ENCODE measurements around the gene NHS.

NHS gene

DNA sequence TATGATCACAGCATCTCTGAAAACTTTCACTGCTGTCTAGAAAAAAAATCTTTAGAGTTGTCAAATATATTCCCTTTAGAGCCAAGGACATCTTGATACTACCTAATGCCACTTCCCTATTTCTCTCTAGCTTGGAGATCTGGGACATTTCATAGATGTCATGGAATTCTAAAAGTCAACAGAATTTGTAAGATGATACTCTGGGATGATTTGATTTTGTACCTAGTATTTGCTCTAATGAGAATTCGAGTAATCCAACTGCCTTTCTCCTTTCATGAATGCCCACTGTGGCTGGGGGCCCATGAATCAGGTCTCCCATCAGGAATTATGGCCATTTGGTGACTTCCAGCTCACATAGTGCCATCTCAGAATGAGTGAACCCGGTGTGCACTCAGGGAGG is 73.2 kb downstream of the NHS start:
- no peak for DNase-seq (ENCODE audit: low read depth)

DNA sequence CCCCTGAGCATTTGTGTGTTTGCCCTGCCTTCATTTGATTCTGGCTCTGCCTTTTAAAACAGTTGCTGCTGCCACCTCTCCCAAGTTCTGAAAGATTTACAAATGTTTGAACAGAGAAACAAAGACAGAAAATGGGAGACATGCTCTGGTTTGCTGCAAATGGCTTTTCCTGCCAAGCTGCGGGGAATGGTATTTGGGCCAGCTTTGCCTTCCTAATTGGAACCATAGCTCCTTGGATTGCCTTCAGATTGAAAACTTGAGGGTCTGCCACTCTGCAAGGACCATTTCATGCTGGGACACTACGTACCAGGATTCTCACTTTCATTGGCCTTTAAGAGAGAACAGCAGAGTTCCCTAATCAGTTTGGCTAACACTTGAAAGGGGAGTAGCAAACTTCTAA is 74.9 kb downstream of the NHS start:
- no peak for DNase-seq (ENCODE audit: low read depth)

DNA sequence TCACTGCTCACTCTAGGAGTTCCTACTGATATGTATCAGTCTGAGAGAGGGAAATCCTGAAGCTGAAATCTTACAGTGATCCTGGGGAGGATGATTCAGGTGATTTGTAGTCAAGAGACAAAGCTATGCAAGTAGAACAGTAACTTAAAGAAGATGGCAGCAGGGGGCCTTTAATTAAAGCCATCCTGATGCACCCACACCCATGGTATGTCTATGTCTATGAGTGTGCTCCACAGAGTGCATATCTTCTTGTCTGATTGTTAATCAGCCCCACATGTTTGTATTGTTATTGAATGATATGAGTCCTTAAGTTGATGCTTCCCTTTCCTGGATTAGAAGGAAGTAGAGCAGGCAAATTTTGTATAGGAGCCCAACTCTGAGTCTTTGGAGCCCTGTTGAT is 78.8 kb downstream of the NHS start:
- no peak for DNase-seq (ENCODE audit: low read depth)

DNA sequence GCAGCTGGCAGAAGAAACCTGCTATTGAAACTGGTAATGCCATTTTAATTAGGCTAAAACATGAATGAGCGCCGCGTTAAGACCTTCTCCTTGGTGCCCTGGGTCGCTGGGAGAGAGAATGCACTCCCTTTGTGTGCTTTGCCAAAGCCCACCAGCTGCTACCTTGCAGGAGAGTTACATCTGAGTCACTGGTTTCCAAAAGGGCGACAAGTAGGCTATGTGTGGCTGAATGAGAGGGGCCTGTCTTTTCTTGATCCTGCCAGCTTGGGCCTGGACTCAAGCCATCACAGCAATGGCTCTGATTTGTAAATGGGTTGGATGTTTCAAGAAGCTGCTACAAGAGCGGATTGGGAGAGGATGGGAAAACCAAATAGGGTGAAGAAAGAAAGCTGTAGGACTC is 81.5 kb downstream of the NHS start:
- no peak for DNase-seq (ENCODE audit: low read depth)

DNA sequence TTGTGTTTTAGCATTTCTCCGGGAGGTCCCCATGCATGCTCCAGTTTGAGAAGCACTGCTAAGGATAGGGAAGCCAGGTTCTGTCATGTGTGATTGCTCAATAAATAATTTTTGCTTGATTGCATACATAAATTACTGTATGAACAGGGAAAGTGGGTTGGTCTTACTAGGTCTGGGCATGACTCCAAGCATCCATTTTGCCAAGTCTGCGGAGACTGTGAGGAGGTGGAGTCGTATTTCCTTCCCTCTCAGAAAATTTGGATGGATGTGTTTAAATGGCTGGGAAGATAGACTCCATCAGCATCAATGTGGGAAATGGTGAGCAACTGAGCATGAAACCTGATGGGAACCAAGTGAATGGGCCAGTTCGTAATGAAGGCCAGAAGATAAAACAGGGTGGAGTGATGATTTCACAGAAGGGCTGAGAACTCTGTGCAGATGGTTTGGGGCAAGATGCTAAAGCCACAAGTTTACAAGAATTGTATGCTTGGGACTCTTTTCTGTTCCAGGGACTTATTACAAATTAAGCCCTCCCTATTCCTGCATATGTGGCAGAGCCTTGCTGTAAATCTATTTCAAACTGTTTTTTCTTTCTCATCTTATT is 84.1 kb downstream of the NHS start:
- no peak for DNase-seq (ENCODE audit: low read depth)

DNA sequence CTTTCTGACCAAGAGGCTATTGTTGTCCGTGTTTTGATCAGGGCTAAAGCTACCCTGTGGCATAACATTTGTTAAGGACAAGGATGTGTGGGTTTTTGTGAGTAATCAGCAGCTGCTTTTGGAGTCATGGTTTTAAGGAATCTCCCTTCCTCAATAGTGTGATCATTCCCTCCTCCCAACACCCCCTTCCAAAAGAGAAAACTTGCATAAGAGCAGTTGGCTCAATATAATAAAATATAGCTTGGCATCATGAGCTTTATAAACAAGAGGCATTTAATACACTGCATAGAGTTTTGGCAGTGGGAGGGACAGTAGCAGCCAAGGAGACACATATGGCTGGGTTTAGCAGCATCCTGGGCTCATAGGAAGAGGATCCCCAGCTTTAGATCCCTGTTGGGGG is 84.7 kb downstream of the NHS start:
- peak; percentile 23 for DNase-seq (ENCODE audit: low read depth)

DNA sequence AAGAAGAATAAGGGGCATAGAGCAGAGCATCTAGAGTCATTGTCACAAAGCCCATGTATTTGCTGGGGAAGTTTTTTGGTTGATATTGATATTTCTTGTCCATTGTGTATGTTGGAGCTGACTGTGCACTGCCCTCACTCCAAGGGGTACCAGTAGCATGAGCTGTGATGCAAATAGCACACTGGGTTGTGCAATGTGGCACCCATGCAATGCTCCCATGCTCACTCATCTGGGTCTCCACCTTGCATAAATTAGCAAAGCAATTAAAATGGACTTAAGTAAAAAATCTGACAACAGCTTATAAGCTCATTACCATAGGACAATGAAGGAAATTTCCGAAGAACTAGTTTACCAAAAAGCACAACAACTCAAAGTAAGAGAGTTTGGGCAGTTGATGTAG is 87.9 kb downstream of the NHS start:
- DNase-seq (ENCODE audit: low read depth), result no peak

DNA sequence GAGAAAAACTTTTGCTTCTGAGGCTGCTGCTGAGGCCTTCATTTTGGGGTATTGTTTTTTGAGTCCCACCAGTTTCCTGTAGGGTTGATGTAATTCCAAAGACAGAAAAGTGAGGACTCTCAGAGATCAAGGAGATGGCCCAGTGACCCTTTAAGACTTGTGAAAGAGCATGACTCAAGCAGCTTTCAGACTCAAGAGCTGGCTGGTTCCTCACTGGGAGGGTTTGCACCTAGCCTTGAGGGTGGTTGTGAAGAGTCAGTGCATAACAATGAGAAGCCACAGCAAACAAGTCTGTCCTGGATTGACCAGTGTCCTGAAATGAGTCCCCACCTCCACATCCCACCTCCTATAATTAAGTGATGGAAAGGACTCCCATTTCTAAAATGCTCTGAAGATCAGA is 89.2 kb downstream of the NHS start:
- no peak for DNase-seq (ENCODE audit: low read depth)

DNA sequence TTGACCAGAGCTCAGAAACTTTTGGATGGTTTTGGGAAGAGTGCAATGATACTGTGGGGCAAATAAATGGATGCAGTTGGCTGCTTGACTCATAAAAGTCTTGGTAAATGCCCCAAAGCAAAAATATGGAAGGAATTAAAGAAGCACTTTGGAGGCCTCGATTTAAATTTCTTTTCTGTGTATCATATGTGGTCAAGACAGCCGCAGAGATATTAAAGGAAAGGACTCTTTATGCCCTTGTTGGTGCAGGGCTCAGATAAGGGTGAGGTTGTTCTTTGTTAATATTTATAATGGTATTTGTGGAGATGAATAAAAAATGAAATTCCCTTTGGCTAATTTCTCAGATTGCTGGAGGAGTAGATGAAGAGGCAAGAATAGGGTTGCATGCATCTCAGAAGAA is 90.2 kb downstream of the NHS start:
- no peak for DNase-seq (ENCODE audit: low read depth)

DNA sequence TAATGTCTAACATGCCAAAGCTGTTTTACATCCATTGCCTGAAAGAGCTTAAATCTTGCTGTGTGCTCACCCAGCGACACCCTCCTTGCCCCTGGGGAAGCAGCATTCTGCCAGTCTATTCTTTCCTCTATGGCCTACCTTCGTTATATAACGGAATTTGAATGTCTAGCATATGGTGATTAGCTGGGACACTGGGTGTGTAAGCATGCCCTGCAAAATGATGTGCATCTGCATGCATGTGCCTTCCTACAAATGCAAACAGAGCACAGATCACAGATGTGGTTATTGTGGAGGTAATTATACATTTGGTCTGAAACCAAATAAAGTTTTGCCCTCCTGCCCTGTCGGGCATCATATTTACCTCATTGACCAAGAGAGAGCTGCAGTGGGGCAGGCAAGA is 90.8 kb downstream of the NHS start:
- DNase-seq (ENCODE audit: low read depth), result no peak

DNA sequence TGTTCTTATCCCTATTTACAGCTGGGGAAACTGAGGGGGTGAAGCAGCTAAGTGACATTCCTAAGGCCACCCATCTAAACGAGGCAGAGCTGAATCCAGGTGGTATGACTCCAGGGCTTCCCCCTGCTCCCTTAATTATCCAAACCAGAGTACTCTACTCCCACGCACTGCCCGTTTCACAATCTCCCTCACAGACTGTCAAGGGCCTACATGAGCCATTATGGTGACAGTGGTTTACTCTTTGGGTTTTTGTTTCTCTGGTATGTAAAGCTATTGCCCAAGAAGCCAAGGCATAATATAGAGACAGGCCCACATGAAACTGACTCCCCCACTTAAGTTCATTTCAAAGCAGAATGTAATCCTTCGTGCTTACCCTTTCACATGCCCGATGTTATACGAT is 95.1 kb downstream of the NHS start:
- no peak for DNase-seq (ENCODE audit: low read depth)

DNA sequence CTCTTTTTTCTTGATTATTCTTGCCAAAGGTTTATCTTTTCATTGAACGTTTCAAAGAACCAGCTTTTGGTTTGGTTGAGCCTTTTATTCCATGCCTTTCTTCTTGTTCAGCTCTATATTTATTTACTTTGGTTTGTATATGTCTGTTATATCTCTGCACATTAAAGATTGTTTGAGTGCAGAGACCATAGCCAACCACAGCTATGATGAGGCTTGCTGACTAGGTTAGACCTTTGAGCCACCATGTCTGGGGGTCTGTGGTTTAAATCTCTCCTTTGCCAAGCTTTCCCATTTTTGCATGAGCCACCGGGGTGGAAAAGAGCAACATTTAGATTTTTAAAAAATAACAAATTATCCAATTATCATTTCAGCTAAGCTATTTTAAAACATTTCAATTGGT is 96.1 kb downstream of the NHS start:
- DNase-seq (ENCODE audit: low read depth), result no peak

DNA sequence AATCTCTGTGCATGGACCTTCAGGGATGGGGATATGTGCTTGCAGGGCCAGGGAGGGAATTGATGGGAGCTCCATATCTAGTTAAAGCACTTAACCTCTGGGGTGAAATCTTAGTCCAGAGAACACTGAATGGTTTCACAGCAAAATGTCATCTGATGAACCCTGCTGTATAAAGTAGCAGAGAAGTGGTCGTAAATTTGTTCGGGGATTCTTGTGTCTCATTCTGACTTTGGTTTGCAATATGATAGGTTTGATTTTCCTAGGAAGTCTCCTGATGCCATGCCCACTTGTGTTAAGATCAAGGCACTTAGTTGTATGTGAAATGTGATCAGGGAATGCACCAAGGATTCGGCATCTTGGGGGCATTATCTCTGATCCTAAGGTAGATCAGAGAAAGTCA is 96.9 kb downstream of the NHS start:
- no peak for DNase-seq (ENCODE audit: low read depth)

DNA sequence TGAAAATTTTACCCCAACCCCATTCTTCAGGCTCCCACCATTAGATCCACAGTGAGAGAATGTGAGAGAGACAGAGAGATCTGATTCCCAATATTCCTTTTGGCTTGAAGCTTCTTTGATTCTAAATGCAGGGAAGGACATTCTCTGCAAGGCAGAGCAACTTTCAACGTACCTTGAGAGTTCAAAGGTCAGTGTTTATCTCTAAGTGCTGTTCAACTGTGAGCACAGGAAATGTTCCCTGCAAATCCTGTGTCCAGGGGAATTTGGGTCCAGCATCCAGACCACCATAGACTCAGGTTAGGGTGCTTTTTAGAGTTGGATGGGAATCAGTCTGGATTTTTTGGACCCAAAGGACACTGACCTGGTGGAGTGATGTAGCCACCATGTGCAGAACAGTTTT is 97.4 kb downstream of the NHS start:
- no peak for DNase-seq (ENCODE audit: low read depth)

DNA sequence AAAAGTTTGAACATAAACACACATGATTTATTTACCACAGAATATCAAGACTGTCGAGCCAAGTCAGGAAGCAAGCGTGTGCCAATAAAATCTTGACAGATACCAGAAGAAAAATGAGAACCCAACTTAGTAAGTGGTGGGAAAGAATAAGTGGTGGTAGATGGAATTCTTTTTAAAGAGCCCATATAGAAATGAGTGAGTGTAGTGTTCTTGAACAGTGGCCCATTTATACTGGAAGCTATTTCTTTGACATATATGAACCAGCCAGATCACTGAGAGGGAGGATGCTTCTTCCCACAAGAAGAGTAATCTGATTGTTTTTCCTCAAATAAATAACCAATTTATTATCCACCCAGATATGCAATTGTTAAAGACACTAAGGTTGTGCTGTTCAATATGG is 98.0 kb downstream of the NHS start:
- DNase-seq (ENCODE audit: low read depth), result no peak

DNA sequence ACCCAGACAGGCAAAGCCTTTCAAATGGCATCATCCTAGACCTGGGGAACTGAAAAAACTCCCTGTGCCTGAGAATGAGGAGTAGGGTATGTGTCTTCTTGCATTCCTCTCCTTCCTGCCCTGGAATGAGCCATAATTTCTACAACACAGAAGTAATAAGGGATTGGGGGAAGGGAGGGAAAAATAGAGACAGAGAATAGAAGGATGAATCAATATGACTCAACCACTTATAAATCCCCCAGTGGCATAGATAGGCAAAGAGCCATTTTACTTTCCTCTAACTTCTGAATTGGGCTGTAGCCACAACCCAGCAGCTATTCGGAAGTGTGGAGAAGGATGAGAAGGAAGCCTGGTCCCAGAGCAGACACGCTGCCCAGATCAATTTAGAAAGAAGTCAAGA is 99.9 kb downstream of the NHS start:
- DNase-seq (ENCODE audit: low read depth), result no peak

DNA sequence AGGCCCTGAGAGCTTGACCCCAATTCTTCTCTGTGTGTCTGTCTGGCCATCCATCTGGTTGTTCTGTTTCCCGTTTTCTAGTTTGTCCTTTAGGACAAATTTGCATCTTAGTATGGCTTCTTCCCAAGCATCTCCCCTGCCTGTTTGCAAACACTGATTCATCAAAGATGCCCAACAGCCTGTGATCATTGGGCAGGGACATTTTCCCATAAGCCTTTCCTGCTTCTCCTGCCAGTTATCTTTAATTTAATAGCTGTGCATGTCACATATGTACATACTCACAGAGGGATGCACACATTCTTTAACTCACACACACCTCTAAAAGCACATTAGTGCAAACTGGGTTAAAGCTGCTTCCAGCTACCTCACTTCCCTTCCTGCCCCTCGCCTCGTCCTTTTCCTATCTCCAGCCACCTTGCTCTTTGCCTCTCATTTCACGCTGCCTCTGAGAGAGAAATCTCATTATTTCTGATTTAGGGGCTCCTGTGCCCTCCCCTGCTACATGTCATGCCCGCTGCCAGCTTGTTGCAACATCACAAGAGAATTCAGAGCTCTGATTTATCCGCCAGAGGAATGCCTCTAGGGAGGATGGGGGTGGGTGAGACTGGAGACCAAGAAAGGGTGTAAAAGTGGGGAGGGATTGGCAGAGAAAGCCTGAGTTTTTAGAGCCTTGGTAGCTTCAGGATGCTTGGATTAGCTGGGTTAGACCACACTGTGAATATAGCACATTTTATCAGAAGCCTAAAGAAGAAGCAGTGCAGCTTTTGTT is 100.6 kb downstream of the NHS start:
- no peak for DNase-seq (ENCODE audit: low read depth)

DNA sequence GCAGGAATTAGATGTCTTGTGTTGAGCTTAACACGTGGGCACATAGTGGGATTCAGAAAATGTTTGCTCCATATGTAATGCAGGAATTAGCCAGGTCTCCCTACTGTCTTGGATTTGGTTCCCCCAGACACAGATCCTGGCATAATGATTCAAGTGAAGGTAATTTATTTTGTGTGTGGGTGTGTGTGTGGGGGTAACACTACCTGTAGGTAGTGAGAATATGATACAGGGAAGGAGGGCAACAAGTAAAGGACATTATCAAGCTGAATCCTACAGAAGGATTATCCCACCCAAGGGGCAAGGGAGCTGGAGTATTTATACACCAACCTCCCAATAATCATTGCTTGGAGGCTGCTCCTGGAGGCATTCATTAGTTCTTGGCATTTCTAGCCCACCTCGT is 101.4 kb downstream of the NHS start:
- no peak for DNase-seq (ENCODE audit: low read depth)

DNA sequence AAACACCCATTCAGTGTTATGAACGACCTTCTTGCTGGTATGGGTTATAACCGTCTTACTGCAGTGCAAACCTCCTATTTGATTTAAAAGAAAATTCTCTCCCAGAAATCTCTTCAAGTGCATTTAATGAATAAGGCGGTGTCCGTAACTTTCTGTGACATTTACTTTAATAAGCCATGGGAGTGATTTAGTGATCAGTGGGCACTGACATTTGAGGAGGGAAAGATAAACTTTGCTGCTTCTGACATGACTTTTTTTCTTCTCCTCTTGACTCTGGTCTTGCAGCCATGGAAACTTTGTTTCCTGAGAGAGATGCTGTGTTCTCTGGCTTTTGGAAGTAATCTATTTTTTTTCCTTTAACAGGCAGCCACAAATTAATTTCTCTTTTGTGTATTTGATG is 106.1 kb downstream of the NHS start:
- no peak for DNase-seq (ENCODE audit: low read depth)

DNA sequence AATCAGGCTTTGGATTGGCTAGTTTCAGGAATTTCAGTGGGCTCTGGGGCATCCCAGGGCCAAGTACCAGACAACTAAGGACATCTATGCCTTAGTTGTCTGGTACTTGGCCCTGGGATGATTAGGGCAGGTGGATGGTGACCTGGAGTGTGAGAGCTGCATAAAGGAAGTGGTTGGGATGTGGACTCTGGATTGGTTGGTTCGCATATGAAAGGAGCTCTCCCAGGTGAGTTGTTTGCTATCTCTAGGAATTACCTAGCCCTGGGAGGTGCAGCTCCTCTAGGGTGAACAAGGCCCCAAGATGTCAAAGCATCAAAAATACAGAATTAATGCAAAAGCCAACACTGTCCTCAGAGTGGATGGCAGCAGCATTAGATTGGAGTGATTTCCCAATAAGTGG is 109.6 kb downstream of the NHS start:
- DNase-seq (ENCODE audit: low read depth), result no peak

DNA sequence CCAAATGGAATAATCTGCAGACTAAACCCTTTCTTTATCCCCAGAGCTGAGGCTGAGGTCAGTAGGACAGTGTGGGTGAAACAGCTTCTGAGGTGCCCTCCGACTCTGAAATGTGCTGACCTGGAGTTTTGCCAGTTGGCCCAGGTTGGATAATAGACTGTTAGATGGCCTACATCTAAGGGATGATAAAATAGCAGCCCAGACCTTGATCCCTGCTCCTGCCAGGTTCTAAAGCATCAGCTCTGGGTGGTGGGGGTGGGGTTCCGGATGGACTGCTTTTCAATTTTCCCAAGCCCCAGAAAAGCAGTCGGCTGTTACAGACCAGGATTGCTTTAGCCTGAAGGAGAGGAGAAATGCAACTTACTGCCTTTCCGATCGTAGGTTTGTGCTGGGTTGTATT is 110.4 kb downstream of the NHS start:
- DNase-seq (ENCODE audit: low read depth), result no peak

DNA sequence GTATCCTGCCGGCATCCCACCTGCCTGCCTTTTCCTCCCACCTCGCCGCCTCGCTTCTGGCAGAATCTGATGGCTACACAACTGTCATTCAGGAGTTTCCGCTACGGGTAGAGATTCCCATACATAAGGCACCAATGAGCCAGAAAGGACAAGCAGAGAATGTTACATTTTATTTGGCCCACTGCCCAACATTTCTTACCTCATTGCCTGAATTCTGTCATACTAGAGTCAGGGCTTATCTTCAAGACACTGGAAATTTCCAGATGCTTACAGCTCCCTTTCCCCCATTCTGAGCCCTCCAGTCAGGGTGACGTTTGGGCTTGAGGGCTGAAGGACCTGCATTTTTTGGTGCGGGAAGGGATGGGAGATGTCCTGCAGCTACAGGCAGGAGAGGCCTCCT is 113.0 kb downstream of the NHS start:
- peak; percentile 14 for DNase-seq (ENCODE audit: low read depth)

DNA sequence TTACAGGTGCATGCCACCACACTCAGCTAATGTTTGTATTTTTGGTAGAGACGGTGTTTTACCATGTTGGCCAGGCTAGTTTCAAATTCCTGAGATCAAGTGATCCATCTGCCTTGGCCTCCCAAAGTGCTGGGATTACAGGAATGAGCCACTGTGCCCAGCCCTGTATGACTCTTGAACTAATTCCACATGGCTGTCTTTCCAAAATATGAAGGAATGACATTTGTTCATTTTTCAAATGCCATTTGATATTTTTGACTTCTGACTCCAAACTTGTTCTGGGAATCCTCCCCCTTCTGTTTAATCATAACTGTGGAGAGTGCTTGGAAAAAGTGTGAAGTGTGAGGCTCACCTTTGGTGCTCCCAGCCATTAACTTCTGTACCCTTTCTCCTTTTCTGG is 119.2 kb downstream of the NHS start:
- DNase-seq (ENCODE audit: low read depth), result no peak

DNA sequence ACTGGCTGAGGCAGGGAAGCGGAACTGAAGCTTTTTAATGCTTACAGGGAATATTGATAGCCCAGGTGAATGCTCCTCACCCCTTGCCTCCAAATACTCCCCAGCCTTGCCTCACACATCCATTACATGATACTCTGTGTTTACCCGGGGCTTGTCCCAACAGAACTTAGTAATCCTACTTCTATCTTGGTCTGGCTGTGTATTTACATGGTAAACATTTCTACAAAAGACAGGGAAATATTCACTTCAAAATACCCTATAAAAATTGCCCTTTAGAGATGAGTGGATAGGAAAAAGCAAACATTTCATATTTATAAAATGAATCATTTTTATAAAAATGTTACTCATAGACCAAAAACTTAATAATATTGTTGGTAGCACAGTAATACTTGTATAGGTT is 120.1 kb downstream of the NHS start:
- DNase-seq (ENCODE audit: low read depth), result no peak
